IPS-NIHi11 (cell line): Measurements from ENCODE around the gene ZNF516.

Experiments used
- DNase-seq: peaks from one replicate; pipeline ENCODE4 v3.0.0; 2012; ENCODE audit warnings: mixed read lengths, low spot score

ZNF516 gene

GRCh38 chr18:76361219-76361618 is 133.8 kb downstream of the ZNF516 start:
- no peak for DNase-seq

GRCh38 chr18:76359909-76360308 is 135.1 kb downstream of the ZNF516 start:
- no peak for DNase-seq

- no peak for DNase-seq
Observed at GRCh38 chr18:76358774-76359173, 136.3 kb downstream of the ZNF516 start.

- no peak for DNase-seq
Observed at GRCh38 chr18:76357585-76358260, 137.3 kb downstream of the ZNF516 start.

GRCh38 chr18:76357174-76357573 is 137.9 kb downstream of the ZNF516 start:
- DNase-seq: no peak

GRCh38 chr18:76356666-76357065 is 138.4 kb downstream of the ZNF516 start:
- DNase-seq: no peak

GRCh38 chr18:76354348-76354747 is 140.7 kb downstream of the ZNF516 start:
- no peak for DNase-seq

- no peak for DNase-seq
Observed at GRCh38 chr18:76353500-76353899, 141.5 kb downstream of the ZNF516 start.

- no peak for DNase-seq
Observed at GRCh38 chr18:76353046-76353445, 142.0 kb downstream of the ZNF516 start.

- DNase-seq: peak; percentile 77
Observed at GRCh38 chr18:76351961-76352581, 143.0 kb downstream of the ZNF516 start.

- DNase-seq: no peak
Observed at GRCh38 chr18:76350134-76351025, 144.7 kb downstream of the ZNF516 start.

GRCh38 chr18:76349067-76349715 is 145.9 kb downstream of the ZNF516 start:
- DNase-seq: peak; percentile 78

- no peak for DNase-seq
Observed at GRCh38 chr18:76348267-76349066, 146.6 kb downstream of the ZNF516 start.

GRCh38 chr18:76347341-76347740 is 147.7 kb downstream of the ZNF516 start:
- DNase-seq: no peak

- DNase-seq: no peak
Observed at GRCh38 chr18:76346490-76347130, 148.4 kb downstream of the ZNF516 start.

GRCh38 chr18:76345901-76346300 is 149.1 kb downstream of the ZNF516 start:
- DNase-seq: no peak

GRCh38 chr18:76343938-76344569 is 151.0 kb downstream of the ZNF516 start:
- DNase-seq: no peak

GRCh38 chr18:76340410-76340809 is 154.6 kb downstream of the ZNF516 start:
- DNase-seq: no peak

GRCh38 chr18:76339246-76339620 is 155.8 kb downstream of the ZNF516 start:
- DNase-seq: no peak

- no peak for DNase-seq
Observed at GRCh38 chr18:76338619-76339245, 156.3 kb downstream of the ZNF516 start.
